SK-N-SH treated with all-trans-retinoic acid at 6 μM for 48 hours (cell line): ENCODE data around the gene NLGN4X.

Experiments
- ATAC-seq: fragments of 200-7000 bp; cut with Tn5 transposase; 3 replicates; pipeline ENCODE4 v1.9.1; 2020; ENCODE audit warnings: mild to moderate bottlenecking, moderate library complexity
- BACH2 ChIP-seq: fragments of 250-450 bp; sonication (Bioruptor Pico); IDR thresholded peaks from 2 replicates; pipeline ENCODE4 v1.9.0; 2021; ENCODE audit warnings: mild to moderate bottlenecking, borderline replicate concordance
- ESRRG ChIP-seq: fragments of 250-450 bp; sonication (Bioruptor Pico); IDR thresholded peaks from 2 replicates; pipeline ENCODE4 v1.6.1; 2021; ENCODE audit warnings: mild to moderate bottlenecking
- ISL1 ChIP-seq: fragments of 250-450 bp; sonication (Bioruptor Pico); IDR thresholded peaks from 2 replicates; pipeline ENCODE4 v2.1.2; 2022; ENCODE audit warnings: mild to moderate bottlenecking, moderate library complexity
- OSR1 ChIP-seq: fragments of 250-450 bp; sonication (Bioruptor Pico); IDR thresholded peaks from 2 replicates; pipeline ENCODE4 v1.8.0; 2022; ENCODE audit warnings: moderate library complexity, mild to moderate bottlenecking, inconsistent platforms
- PPARA ChIP-seq: fragments of 250-450 bp; sonication (Bioruptor Pico); IDR thresholded peaks from 2 replicates; pipeline ENCODE4 v1.5.0; 2020; ENCODE audit warnings: mild to moderate bottlenecking, borderline replicate concordance
- TCF4 ChIP-seq: fragments of 250-450 bp; sonication (Bioruptor Pico); IDR thresholded peaks from 2 replicates; pipeline ENCODE4 v1.8.0; 2021; ENCODE audit warnings: mild to moderate bottlenecking, moderate library complexity, borderline replicate concordance
- TOX ChIP-seq: fragments of 250-450 bp; sonication (Bioruptor Pico); IDR thresholded peaks from 2 replicates; pipeline ENCODE4 v1.8.0; 2021; ENCODE audit warnings: mild to moderate bottlenecking, moderate library complexity, borderline replicate concordance
- ZFP30 ChIP-seq: fragments of 450-650 bp; formaldehyde crosslinking; IDR thresholded peaks from 2 replicates; pipeline ENCODE4 v1.5.0; 2022; ENCODE audit warnings: mild to moderate bottlenecking, moderate library complexity
- ZNF8 ChIP-seq: fragments of 450-650 bp; formaldehyde crosslinking; IDR thresholded peaks from 2 replicates; pipeline ENCODE4 v1.5.0; 2020; ENCODE audit warnings: mild to moderate bottlenecking, moderate library complexity

Gene NLGN4X

GRCh38 chrX:5852941-5853340, 375.7 kb downstream of the NLGN4X start:
- ATAC-seq = no peak

GRCh38 chrX:5842601-5843000, 386.1 kb downstream of the NLGN4X start:
- TF ChIP-seq OSR1 (CRISPR knock-in tag) (no peak), ESRRG (no peak), TCF4 (no peak), TOX (CRISPR knock-in tag) (no peak)
- TF ChIP-seq, all 23 proteins: peak for 0
- no peak for ATAC-seq

More at GRCh38 chrX:5852941-5853340, 375.7 kb downstream of the NLGN4X start:
- TF ChIP-seq PPARA (CRISPR knock-in tag) = no peak
- TF ChIP-seq ZNF8 = no peak
- no peak for TF ChIP-seq ZFP30 (CRISPR knock-in tag)
- TF ChIP-seq BACH2 (CRISPR knock-in tag) = no peak
- no peak for TF ChIP-seq ESRRG
- no peak for TF ChIP-seq ISL1 (CRISPR knock-in tag)
